Small intestine (tissue), 7 donors: ENCODE data around the gene AIPL1. TPM values are rescaled to one million over a fixed set of nuclear protein-coding genes. Genes with fewer than 3 reads are reported as not detected.
A peak's percentile ranks its signal among the peaks of the same experiment; 100 is the strongest.

Experiments
- DNase-seq, 2 donors: peaks; one replicate each; pipeline versions ENCODE4 v3.0.0 to v3.0.0-alpha.2; 2013
- FAIRE-seq: peaks from 2 replicates; lab custom pipeline; 2012; peaks lifted over from hg19 to GRCh38; lab: Jason Lieb, UNC
- H3K27ac ChIP-seq, 3 donors: one replicate each; pipeline ENCODE4 v1.5.1; 2013; ENCODE audit warnings: low read length in 2 of 3, mild to moderate bottlenecking in 2 of 3, control low read depth in 1 of 3, inconsistent platforms in 1 of 3, low read depth in 1 of 3, moderate library complexity in 1 of 3
- H3K27me3 ChIP-seq, 3 donors: one replicate each; pipeline ENCODE4 v1.6.1; 2013; ENCODE audit warnings: low read length in 3 of 3, inconsistent platforms in 1 of 3; ENCODE audit not compliant: control insufficient read depth in 3 of 3, insufficient read depth in 3 of 3
- H3K36me3 ChIP-seq, 3 donors: one replicate each; pipeline ENCODE4 v1.6.1; 2013; ENCODE audit warnings: low read length in 3 of 3, inconsistent platforms in 1 of 3, low read depth in 1 of 3, mild to moderate bottlenecking in 1 of 3, moderate library complexity in 1 of 3; ENCODE audit not compliant: control insufficient read depth in 3 of 3, insufficient read depth in 2 of 3
- H3K4me1 ChIP-seq, 3 donors: one replicate each; pipeline ENCODE4 v1.6.1; 2013; ENCODE audit warnings: low read length in 2 of 3, inconsistent platforms in 1 of 3, low read depth in 1 of 3, mild to moderate bottlenecking in 1 of 3, moderate library complexity in 1 of 3; ENCODE audit not compliant: control insufficient read depth in 3 of 3, insufficient read depth in 2 of 3
- H3K4me3 ChIP-seq, 3 donors: one replicate each; pipeline ENCODE4 v1.5.1; 2013; ENCODE audit warnings: low read length in 3 of 3, control low read depth in 1 of 3, inconsistent platforms in 1 of 3, low read depth in 1 of 3, mild to moderate bottlenecking in 1 of 3, moderate library complexity in 1 of 3
- H3K9me3 ChIP-seq, 2 donors: one replicate each; pipeline ENCODE4 v1.6.1; 2013; ENCODE audit warnings: low read depth in 1 of 2, low read length in 1 of 2; ENCODE audit not compliant: control insufficient read depth in 2 of 2, insufficient read depth in 1 of 2
- WGBS, 3 donors: extraction: QIAGEN DNeasy Blood & Tissue Kit; methylation state at CpG; one replicate each; pipeline ENCODE4 v1.1.7; 2013; 5-methylcytosine and 5-hydroxymethylcytosine counted together
- polyA plus RNA-seq, 4 donors: library from polyadenylated mRNA; stranded (reverse) in 3 of 4; unstranded in 1 of 4; fragments of 200-250 nt in 3 of 4; fragments of 120-200 nt in 1 of 4; gene quantifications; one replicate each; pipeline versions ENCODE4 v1.2.1 to v1.2.3, GENCODE V29; 2013
- donor health status: healthy with polysubstance abuse.
- donor health status: control.
- donor health status: control.
- donor health status: Bipolar disorder and iron deficiency.
- donor health status: healthy.

The AIPL1 gene
- polyA plus RNA-seq, 4 donors: not detected

GRCh38 chr17:6422654-6423241 is 12.2 kb downstream of the AIPL1 start:
- Histone ChIP-seq H3K9me3 (no peaks in the 10 kb centered on the region), H3K4me3 (no peak overlapping the region), H3K27me3 (no peaks in the 10 kb centered on the region), H3K36me3 (no peaks in the 10 kb centered on the region), H3K4me1 (no peaks in the 10 kb centered on the region), H3K27ac (no peak overlapping the region)
- DNase-seq (no peak), FAIRE-seq (no peak)
- WGBS, 3 donors: 46 to 67% (median 49%) methylated on average over 11 to 13 of the region's 13 CpGs

- H3K36me3 ChIP-seq: no peaks in the 10 kb centered on the region
- DNase-seq (peak; percentile 70 to 75), FAIRE-seq (no peak)
- no peak overlapping the region for H3K27ac ChIP-seq
- WGBS, 3 donors: 22 to 26% (median 24%) methylated on average over 13 of the region's 13 CpGs
- H3K4me1 ChIP-seq: no peaks in the 10 kb centered on the region
- no peaks in the 10 kb centered on the region for H3K9me3 ChIP-seq
- H3K4me3 ChIP-seq: no peak overlapping the region
- H3K27me3 ChIP-seq: no peaks in the 10 kb centered on the region
These were observed 13.0 kb downstream of the AIPL1 start for GRCh38 chr17:6421700-6422604.

GRCh38 chr17:6420173-6420641 is 14.7 kb downstream of the AIPL1 start:
- DNase-seq (peak in 1 of 2 donors; percentile 11), FAIRE-seq (no peak)
- H3K27ac ChIP-seq: no peak overlapping the region
- no peaks in the 10 kb centered on the region for H3K36me3 ChIP-seq
- H3K27me3 ChIP-seq: no peaks in the 10 kb centered on the region
- H3K9me3 ChIP-seq: no peaks in the 10 kb centered on the region
- H3K4me3 ChIP-seq: no peak overlapping the region
- WGBS, 3 donors: 11 to 22% (median 15%) methylated on average over 13 of the region's 13 CpGs
- no peaks in the 10 kb centered on the region for H3K4me1 ChIP-seq

- Histone ChIP-seq H3K4me1 (no peaks in the 10 kb centered on the region), H3K27ac (no peak overlapping the region), H3K4me3 (no peak overlapping the region), H3K36me3 (no peaks in the 10 kb centered on the region), H3K27me3 (peaks cover 0 to 3% (median 0%) of the 10 kb centered on the region in 3 donors), H3K9me3 (peaks cover 0 to 3% of the 10 kb centered on the region in 2 donors)
- WGBS, 3 donors: 71 to 79% (median 71%) methylated on average over 8 of the region's 8 CpGs
- DNase-seq (no peak), FAIRE-seq (no peak)
These were observed 19.3 kb downstream of the AIPL1 start for GRCh38 chr17:6415616-6416015.

- DNase-seq (peak; percentile 12 to 23), FAIRE-seq (no peak)
- WGBS, 3 donors: 95 to 97% (median 95%) methylated on average over 1 of the region's 1 CpG
- Histone ChIP-seq H3K4me3 (no peak overlapping the region), H3K27ac (no peak overlapping the region), H3K36me3 (no peaks in the 10 kb centered on the region), H3K9me3 (peaks cover 0 to 3% of the 10 kb centered on the region in 2 donors), H3K4me1 (no peaks in the 10 kb centered on the region), H3K27me3 (peaks cover 0 to 3% (median 0%) of the 10 kb centered on the region in 3 donors)
These were observed 21.9 kb downstream of the AIPL1 start for GRCh38 chr17:6413065-6413464.

- FAIRE-seq: no peak
- Histone ChIP-seq H3K27me3 (peaks cover 0 to 3% (median 0%) of the 10 kb centered on the region in 3 donors), H3K9me3 (peaks cover 0 to 3% of the 10 kb centered on the region in 2 donors), H3K36me3 (no peaks in the 10 kb centered on the region), H3K4me3 (no peak overlapping the region), H3K4me1 (no peaks in the 10 kb centered on the region), H3K27ac (no peak overlapping the region)
- no peak for DNase-seq
- 62 to 69% (median 65%) methylated on average over 10 of the region's 10 CpGs for WGBS, 3 donors
These were observed 26.2 kb downstream of the AIPL1 start for GRCh38 chr17:6408735-6409134.

- Histone ChIP-seq H3K4me3 (no peak overlapping the region), H3K27me3 (peaks cover 0 to 3% (median 0%) of the 10 kb centered on the region in 3 donors), H3K4me1 (no peaks in the 10 kb centered on the region), H3K9me3 (peaks cover 0 to 3% of the 10 kb centered on the region in 2 donors), H3K27ac (no peak overlapping the region), H3K36me3 (no peaks in the 10 kb centered on the region)
- DNase-seq: no peak
- 56 to 73% (median 64%) methylated on average over 6 of the region's 6 CpGs for WGBS, 3 donors
- FAIRE-seq: no peak
These were observed 26.6 kb downstream of the AIPL1 start for GRCh38 chr17:6408276-6408675.

DNA sequence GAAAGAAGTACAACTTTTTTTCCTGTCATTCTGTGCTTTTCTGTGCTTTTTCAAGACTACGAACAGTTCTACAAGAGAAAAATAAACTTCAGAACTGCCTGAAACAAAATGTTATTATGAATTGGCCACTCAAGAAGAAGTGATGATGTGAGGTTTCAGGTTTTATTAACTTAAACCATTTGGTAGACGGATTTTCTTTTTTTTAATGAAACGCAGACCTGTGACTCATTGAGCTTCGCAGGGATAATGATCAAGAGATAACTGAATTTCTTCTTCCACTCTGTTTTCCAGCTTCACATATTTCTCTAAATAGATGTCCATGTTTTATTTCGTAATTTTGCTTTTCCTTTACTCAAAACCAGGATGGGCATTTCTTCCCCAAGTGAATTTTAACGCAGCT is 32.7 kb downstream of the AIPL1 start:
- DNase-seq (no peak), FAIRE-seq (no peak)
- Histone ChIP-seq H3K27ac (no peak overlapping the region), H3K4me1 (no peaks in the 10 kb centered on the region), H3K4me3 (no peak overlapping the region), H3K36me3 (no peaks in the 10 kb centered on the region), H3K9me3 (no peaks in the 10 kb centered on the region), H3K27me3 (peaks cover 0 to 1% (median 0%) of the 10 kb centered on the region in 3 donors)
- WGBS, 3 donors: 78 to 82% (median 80%) methylated on average over 6 of the region's 6 CpGs
